K562 (cell line): ENCODE results near the gene ASB6. TPM values are rescaled to one million over a fixed set of nuclear protein-coding genes. Genes with fewer than 3 reads are reported as not detected.

Experiments used
- CREB3 ChIP-seq: fragments of 450-650 bp; conservative IDR thresholded peaks from 2 replicates; pipeline ENCODE4 v1.6.1; 2016; ENCODE audit warnings: missing genetic modification characterization, low read depth, mild to moderate bottlenecking, missing compliant biosample characterization, moderate library complexity
- DNMT1 ChIP-seq: fragments of 450-650 bp; IDR thresholded peaks from 2 replicates; pipeline ENCODE4 v1.6.1; 2016; ENCODE audit warnings: antibody characterized with exemption, mild to moderate bottlenecking
- FOXM1 ChIP-seq, 2 experiments: fragments of 450-650 bp in 1 of 2; sonication (generic) in 1 of 2; formaldehyde crosslinking in 1 of 2; IDR thresholded peaks; 2 replicates each; pipeline versions ENCODE4 v1.6.1 to v1.9.0; 2017 to 2022; ENCODE audit warnings: low read depth in 2 of 2, mild to moderate bottlenecking in 2 of 2, missing genetic modification reagents in 1 of 2, moderate library complexity in 1 of 2
- FOXP1 ChIP-seq: sonication (generic); formaldehyde crosslinking; IDR thresholded peaks from 2 replicates; pipeline ENCODE4 v1.8.0; 2022; ENCODE audit warnings: mild to moderate bottlenecking, missing genetic modification reagents
- NFIX ChIP-seq: fragments of 250-450 bp; sonication (Bioruptor Pico); IDR thresholded peaks from 2 replicates; pipeline ENCODE4 v1.4.0; 2020; ENCODE audit warnings: low read depth, mild to moderate bottlenecking, moderate library complexity
- SRSF7 ChIP-seq: fragments of 200-400 bp; formaldehyde crosslinking; optimal IDR thresholded peaks from 2 replicates; pipeline ENCODE3; 2017; ENCODE audit warnings: mild to moderate bottlenecking, low read depth, low read length
- TAL1 ChIP-seq: fragments of 450-650 bp; IDR thresholded peaks from 2 replicates; pipeline ENCODE4 v1.6.1; 2016; ENCODE audit warnings: mild to moderate bottlenecking
- XRCC3 ChIP-seq: fragments of 450-650 bp; IDR thresholded peaks from 2 replicates; pipeline ENCODE4 v1.6.1; 2017; ENCODE audit warnings: mild to moderate bottlenecking, moderate library complexity
- ZNF766 ChIP-seq: fragments of 200-800 bp; sonication (Bioruptor generic); conservative IDR thresholded peaks from 2 replicates; pipeline ENCODE4 v1.6.1; 2016; ENCODE audit warnings: missing genetic modification characterization, missing compliant biosample characterization
- ZZZ3 ChIP-seq: fragments of 450-650 bp; IDR thresholded peaks from 2 replicates; pipeline ENCODE4 v1.6.1; 2016; ENCODE audit warnings: antibody characterized with exemption, mild to moderate bottlenecking, moderate library complexity
- polyA plus RNA-seq, 8 experiments: library from polyadenylated mRNA; depleted of rRNA in 4 of 8; stranded (reverse) in 5 of 8; unstranded in 3 of 8; fragments of >200 nt; fragmentation: Nextera tagmentation in 2 of 8; fragmentation: Illumina TruSeq in 1 of 8; extraction: Ambion mirVana in 2 of 8; extraction: Trizol in 1 of 8; gene quantifications; 2 replicates each; pipeline versions ENCODE4 v1.2.1 to v1.2.3, GENCODE V29; 2011 to 2014; ENCODE audit warnings: inconsistent platforms in 1 of 8, missing spikeins in 1 of 8
- total RNA-seq, 7 experiments: library from RNA; depleted of rRNA in 6 of 7; stranded (reverse); fragments of >200 nt in 6 of 7; fragmentation: Illumina TruSeq in 2 of 7; extraction: Trizol in 2 of 7; gene quantifications; 2 replicates each; pipeline versions ENCODE4 v1.2.1 to v1.2.3, GENCODE V29; 2011 to 2021; ENCODE audit warnings: low replicate concordance in 1 of 7
- TF ChIP-seq, protein P1 (sequence below): fragments of 150-350 bp; IDR thresholded peaks from 2 replicates; pipeline ENCODE4 v1.6.1; 2014; ENCODE audit warnings: low read depth, mild to moderate bottlenecking, low read length, borderline replicate concordance
- TF ChIP-seq, protein P2 (sequence below): sonication (generic); IDR thresholded peaks from 2 replicates; pipeline ENCODE4 v1.6.1; 2016
- TF ChIP-seq, protein P3 (sequence below), 2 experiments: fragments of 450-650 bp; IDR thresholded peaks; 2 replicates each; pipeline ENCODE4 v1.6.1; 2016; ENCODE audit warnings: mild to moderate bottlenecking in 2 of 2, borderline replicate concordance in 1 of 2, low read depth in 1 of 2, moderate library complexity in 1 of 2

The ASB6 gene
- total and polyA plus RNA-seq, 9 of the 15 experiments (the other 6 are each of a cell fraction or from before 2014, with no cell fraction given) = 0.92 to 17.8 (median 11.3) TPM

DNA sequence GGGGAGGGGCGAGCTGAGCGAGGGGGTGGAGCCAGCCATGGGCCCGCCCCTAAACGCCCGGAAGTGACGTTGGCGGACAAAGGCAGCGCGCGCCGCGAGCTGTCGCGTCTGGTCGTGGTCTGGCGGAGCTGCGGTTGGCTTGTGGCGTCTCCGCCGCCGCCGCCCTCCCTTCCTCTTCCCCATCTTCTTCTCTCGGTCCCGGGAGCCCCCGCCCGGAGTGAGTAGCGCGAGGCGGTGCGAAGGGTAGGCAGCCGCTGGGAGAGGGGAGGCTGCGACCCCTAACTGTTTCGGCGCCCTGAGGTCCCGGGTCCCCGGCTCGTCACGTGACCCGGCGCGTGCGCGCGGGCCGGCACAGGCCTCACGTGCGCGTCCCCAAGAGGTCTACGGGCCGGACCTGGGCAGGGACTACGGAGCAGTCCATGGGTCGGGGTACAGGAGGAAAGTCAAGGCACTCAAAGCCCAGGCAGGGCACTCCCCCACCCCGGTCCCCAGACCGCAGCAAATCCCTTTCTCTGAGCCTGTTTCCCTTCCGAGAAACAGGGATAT, 15.8 kb downstream of the ASB6 start, which contains the start of gene NTMT1 (continued):
- TF ChIP-seq, protein P1, sequence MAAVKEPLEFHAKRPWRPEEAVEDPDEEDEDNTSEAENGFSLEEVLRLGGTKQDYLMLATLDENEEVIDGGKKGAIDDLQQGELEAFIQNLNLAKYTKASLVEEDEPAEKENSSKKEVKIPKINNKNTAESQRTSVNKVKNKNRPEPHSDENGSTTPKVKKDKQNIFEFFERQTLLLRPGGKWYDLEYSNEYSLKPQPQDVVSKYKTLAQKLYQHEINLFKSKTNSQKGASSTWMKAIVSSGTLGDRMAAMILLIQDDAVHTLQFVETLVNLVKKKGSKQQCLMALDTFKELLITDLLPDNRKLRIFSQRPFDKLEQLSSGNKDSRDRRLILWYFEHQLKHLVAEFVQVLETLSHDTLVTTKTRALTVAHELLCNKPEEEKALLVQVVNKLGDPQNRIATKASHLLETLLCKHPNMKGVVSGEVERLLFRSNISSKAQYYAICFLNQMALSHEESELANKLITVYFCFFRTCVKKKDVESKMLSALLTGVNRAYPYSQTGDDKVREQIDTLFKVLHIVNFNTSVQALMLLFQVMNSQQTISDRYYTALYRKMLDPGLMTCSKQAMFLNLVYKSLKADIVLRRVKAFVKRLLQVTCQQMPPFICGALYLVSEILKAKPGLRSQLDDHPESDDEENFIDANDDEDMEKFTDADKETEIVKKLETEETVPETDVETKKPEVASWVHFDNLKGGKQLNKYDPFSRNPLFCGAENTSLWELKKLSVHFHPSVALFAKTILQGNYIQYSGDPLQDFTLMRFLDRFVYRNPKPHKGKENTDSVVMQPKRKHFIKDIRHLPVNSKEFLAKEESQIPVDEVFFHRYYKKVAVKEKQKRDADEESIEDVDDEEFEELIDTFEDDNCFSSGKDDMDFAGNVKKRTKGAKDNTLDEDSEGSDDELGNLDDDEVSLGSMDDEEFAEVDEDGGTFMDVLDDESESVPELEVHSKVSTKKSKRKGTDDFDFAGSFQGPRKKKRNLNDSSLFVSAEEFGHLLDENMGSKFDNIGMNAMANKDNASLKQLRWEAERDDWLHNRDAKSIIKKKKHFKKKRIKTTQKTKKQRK = no peak
- TF ChIP-seq, protein P2, sequence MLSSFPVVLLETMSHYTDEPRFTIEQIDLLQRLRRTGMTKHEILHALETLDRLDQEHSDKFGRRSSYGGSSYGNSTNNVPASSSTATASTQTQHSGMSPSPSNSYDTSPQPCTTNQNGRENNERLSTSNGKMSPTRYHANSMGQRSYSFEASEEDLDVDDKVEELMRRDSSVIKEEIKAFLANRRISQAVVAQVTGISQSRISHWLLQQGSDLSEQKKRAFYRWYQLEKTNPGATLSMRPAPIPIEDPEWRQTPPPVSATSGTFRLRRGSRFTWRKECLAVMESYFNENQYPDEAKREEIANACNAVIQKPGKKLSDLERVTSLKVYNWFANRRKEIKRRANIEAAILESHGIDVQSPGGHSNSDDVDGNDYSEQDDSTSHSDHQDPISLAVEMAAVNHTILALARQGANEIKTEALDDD = no peak
- TF ChIP-seq SRSF7 = no peak
- TF ChIP-seq XRCC3 = no peak
- no peak; the same call in 1 of the 2 replicates for TF ChIP-seq ZNF766 (CRISPR knock-in tag)
- no peak for TF ChIP-seq TAL1
- TF ChIP-seq ZZZ3 = no peak
- TF ChIP-seq CREB3 (tag) = no peak
- no peak for TF ChIP-seq DNMT1
- TF ChIP-seq FOXM1 (IDR thresholded peaks at IDR 0.05; ENCODE audit: low read depth) = no peak
- peak; percentile 93; the same call in 1 of the 2 replicates for TF ChIP-seq FOXM1 (CRISPR knock-in tag; IDR thresholded peaks at IDR 0.05; ENCODE audit: low read depth)
- no peak for TF ChIP-seq FOXP1 (CRISPR knock-in tag)
- TF ChIP-seq NFIX = no peak
- TF ChIP-seq, protein P3, sequence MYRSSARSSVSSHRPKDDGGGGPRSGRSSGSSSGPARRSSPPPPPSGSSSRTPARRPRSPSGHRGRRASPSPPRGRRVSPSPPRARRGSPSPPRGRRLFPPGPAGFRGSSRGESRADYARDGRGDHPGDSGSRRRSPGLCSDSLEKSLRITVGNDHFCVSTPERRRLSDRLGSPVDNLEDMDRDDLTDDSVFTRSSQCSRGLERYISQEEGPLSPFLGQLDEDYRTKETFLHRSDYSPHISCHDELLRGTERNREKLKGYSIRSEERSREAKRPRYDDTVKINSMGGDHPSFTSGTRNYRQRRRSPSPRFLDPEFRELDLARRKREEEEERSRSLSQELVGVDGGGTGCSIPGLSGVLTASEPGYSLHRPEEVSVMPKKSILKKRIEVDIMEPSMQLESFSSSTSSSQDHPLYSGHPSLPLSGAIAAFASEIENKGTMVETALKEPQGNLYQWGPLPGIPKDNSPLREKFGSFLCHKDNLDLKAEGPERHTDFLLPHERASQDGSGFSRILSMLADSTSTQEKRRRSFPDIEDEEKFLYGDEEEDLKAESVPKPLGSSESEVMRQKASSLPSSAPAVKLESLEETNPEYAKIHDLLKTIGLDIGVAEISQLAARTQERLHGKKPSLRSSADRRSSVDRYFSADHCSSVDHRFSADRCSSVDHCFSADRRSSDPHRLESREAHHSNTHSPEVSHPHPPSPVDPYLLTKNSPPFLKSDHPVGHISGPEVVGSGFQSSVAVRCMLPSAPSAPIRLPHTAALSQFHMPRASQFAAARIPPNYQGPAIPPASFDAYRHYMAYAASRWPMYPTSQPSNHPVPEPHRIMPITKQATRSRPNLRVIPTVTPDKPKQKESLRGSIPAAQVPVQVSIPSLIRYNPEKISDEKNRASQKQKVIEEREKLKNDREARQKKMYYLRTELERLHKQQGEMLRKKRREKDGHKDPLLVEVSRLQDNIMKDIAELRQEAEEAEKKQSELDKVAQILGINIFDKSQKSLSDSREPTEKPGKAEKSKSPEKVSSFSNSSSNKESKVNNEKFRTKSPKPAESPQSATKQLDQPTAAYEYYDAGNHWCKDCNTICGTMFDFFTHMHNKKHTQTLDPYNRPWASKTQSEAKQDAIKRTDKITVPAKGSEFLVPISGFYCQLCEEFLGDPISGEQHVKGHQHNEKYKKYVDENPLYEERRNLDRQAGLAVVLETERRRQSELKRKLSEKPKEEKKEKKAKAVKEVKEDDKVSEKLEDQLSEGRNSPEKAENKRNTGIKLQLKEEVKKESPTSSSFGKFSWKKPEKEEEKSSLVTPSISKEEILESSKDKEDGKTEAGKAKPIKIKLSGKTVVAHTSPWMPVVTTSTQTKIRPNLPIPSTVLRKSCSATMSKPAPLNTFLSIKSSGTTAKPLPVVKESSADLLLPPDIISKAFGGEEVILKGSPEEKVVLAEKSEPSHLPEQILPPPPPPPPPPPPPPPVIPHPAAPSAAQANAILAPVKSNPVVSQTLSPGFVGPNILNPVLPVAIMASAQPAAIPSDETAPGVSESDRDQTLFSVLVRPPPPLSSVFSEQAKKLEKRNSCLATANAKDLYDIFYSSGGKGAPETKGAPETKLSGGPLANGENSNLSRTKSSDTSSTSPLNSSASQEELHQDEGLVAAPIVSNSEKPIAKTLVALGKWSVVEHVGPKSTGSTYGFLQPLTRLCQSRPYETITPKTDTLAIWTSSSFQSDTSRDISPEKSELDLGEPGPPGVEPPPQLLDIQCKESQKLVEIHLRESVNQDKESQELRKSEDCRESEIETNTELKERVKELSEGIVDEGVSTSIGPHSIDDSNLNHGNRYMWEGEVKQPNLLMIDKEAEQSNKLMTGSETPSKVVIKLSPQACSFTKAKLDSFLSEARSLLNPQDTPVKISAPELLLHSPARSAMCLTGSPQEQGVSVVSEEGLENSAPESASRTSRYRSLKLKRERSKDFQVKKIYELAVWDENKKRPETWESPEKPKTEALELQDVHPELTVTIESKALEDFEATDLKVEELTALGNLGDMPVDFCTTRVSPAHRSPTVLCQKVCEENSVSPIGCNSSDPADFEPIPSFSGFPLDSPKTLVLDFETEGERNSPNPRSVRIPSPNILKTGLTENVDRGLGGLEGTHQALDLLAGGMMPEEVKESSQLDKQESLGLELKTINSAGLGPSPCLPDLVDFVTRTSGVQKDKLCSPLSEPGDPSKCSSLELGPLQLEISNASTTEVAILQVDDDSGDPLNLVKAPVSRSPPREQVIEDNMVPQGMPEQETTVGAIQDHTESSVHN (IDR thresholded peaks at IDR 0.05; ENCODE audit: borderline replicate concordance in 1 of 2, low read depth in 1 of 2) = no peak
